ENCODE data around the gene APEH.

Gene APEH

DNA sequence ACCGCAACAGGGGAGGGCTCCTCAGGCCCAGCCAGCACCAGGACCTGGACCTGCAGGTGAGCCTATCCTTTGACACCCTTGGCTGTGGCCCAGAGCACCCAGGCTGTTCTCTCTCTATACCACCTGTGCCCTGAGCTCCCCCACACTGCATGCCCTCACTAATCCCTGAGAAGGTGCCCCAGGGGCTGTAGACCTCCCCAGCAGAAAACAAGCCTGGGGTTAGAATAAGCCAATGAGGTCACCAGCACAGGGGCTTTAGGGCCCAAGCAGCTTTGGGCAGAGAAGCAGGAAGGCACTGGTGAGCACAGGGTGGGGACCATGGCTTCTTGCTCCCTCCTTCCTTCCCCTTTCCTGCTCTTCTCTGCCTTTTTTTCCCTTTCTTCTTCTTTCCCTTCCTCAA lies 10.3 kb upstream of the APEH start:
- no peak for DNase-seq (ENCODE audit: low spot score)
- TF ChIP-seq, protein P1, sequence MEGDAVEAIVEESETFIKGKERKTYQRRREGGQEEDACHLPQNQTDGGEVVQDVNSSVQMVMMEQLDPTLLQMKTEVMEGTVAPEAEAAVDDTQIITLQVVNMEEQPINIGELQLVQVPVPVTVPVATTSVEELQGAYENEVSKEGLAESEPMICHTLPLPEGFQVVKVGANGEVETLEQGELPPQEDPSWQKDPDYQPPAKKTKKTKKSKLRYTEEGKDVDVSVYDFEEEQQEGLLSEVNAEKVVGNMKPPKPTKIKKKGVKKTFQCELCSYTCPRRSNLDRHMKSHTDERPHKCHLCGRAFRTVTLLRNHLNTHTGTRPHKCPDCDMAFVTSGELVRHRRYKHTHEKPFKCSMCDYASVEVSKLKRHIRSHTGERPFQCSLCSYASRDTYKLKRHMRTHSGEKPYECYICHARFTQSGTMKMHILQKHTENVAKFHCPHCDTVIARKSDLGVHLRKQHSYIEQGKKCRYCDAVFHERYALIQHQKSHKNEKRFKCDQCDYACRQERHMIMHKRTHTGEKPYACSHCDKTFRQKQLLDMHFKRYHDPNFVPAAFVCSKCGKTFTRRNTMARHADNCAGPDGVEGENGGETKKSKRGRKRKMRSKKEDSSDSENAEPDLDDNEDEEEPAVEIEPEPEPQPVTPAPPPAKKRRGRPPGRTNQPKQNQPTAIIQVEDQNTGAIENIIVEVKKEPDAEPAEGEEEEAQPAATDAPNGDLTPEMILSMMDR (IDR thresholded peaks at IDR 0.05; ENCODE audit: extremely low read depth, insufficient read depth, missing control alignments), result no peak
- in situ Hi-C loops (cut with MboI; ENCODE audit: low pct_unique_long_range_greater_than_20kb, low sequenced_read_pairs, unreplicated experiment), result no loop called here

- TF ChIP-seq, protein P1 (IDR thresholded peaks at IDR 0.05; ENCODE audit: extremely low read depth, insufficient read depth, missing control alignments), result no peak
- in situ Hi-C loops (cut with MboI; ENCODE audit: low pct_unique_long_range_greater_than_20kb, low sequenced_read_pairs, unreplicated experiment), result no loop called here
- no peak for DNase-seq (ENCODE audit: low spot score)
These were observed 9.9 kb upstream of the APEH start for GRCh38 chr3:49664300-49664699.

DNA sequence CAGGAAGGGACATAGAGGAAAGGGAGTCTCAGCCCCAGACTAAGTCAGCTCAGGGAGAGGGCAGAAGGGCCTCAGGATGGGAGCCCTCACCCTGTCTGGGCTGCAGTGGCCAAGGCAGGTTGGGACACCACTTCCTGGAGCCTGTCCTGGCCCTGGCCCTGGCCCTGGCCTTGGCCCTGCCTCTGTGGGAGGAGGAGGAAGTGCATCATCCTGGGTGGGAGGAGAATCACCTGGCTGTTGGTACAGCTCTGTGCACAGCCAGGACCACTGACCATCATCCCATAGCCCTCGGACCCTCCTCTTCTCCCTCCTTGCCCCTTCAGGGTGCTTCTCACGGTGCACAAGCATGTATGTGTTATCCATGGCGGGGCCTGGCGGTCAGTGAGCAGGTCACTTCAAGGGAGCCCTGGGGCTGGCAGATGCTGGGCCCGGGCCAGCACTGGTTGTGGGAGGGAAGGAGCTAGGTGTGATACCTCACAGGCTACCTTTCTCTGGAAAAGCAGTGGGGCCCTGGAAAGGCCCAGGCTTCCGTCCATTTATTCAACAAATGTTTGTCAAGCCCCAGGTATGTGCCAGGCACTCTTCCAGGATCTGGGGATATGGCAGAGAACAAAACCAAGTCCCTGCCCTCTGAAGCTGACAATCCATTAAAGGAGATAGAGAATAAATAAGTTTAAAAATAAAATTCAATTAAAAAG lies 8.2 kb upstream of the APEH start:
- DNase-seq (ENCODE audit: low spot score), result no peak
- TF ChIP-seq, protein P1 (IDR thresholded peaks at IDR 0.05; ENCODE audit: extremely low read depth, insufficient read depth, missing control alignments), result no peak
- in situ Hi-C loops (cut with MboI; ENCODE audit: low pct_unique_long_range_greater_than_20kb, low sequenced_read_pairs, unreplicated experiment), result no loop called here

- no peak for DNase-seq (ENCODE audit: low spot score)
- in situ Hi-C loops (cut with MboI; ENCODE audit: low pct_unique_long_range_greater_than_20kb, low sequenced_read_pairs, unreplicated experiment), result no loop called here
- TF ChIP-seq, protein P1 (IDR thresholded peaks at IDR 0.05; ENCODE audit: extremely low read depth, insufficient read depth, missing control alignments), result no peak
These were observed 7.6 kb upstream of the APEH start for GRCh38 chr3:49666592-49666991.

DNA sequence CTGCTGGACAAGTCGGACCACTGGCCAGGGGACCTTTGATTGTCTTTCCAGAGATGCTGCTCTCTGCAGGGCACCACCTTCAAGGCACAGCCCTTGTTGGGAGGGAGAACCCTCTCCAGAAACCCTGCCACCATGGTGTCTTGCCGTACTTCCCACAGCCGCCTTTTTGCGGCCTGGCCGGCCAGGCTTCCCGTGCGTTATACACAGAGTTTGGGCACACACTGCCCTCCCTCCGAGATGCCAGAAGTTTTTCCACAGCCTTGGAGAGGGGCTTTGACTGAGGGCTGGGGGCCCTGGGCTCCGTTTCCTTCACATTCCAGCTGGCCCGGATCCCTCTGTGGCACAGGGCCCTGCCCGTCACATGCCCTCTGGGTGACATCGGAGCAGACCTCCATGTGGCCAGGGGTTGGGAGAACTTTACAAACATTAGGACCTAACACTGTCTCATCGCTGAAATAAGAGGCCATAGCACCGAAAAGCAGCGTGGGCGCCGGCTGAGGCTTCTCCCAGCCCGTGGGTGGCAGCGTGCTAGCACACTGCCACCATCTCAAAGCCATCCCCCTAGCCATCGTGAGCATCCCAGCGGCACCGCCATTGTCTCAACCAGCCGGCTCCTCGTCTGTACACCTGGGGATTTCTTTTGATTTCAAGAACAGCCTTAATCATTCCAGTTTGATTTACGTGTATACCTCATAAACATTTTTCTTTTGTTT lies 6.3 kb upstream of the APEH start:
- in situ Hi-C loops (cut with MboI; ENCODE audit: low pct_unique_long_range_greater_than_20kb, low sequenced_read_pairs, unreplicated experiment), result no loop called here
- DNase-seq (ENCODE audit: low spot score), result no peak
- TF ChIP-seq, protein P1 (IDR thresholded peaks at IDR 0.05; ENCODE audit: extremely low read depth, insufficient read depth, missing control alignments), result no peak

DNA sequence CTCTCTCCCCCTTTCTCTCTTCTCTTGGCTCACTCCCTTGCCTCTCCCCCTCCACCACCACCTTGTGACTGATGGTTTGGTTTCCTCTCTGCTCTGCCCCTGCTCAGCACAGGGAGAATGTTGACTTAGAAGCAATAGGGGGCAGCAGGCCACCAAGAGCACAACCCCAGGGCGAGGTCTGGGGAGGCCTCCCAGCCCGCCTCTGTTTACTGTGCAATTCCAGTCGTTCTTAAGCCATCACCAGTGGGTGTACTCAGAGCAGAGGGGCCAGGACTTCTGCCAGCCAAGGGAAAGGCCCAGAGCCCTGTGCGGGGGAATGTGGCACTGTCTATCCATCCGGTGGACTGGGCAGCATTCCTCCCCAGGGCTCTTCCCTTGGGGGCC lies 5.7 kb upstream of the APEH start:
- TF ChIP-seq, protein P1 (IDR thresholded peaks at IDR 0.05; ENCODE audit: extremely low read depth, insufficient read depth, missing control alignments), result no peak
- no peak for DNase-seq (ENCODE audit: low spot score)
- in situ Hi-C loops (cut with MboI; ENCODE audit: low pct_unique_long_range_greater_than_20kb, low sequenced_read_pairs, unreplicated experiment), result no loop called here
